Kidney capillary endothelial cell (primary cell): ENCODE measurements around the gene TOM1L2.
"Not testable (repeated sequence)": the region's sequence is repeated elsewhere in the genome, so short reads cannot be mapped to it uniquely, and the experiment has no call there.

Source experiments
- DNase-seq: peaks from one replicate; pipeline ENCODE4 v3.0.0-alpha.2; 2018; ENCODE audit warnings: low spot score

The TOM1L2 gene

GRCh38 chr17:17924131-17924856 lies 47.9 kb downstream of the TOM1L2 start:
- no peak for DNase-seq

- no peak for DNase-seq
Measured at GRCh38 chr17:17922070-17922614, 50.1 kb downstream of the TOM1L2 start.

DNA sequence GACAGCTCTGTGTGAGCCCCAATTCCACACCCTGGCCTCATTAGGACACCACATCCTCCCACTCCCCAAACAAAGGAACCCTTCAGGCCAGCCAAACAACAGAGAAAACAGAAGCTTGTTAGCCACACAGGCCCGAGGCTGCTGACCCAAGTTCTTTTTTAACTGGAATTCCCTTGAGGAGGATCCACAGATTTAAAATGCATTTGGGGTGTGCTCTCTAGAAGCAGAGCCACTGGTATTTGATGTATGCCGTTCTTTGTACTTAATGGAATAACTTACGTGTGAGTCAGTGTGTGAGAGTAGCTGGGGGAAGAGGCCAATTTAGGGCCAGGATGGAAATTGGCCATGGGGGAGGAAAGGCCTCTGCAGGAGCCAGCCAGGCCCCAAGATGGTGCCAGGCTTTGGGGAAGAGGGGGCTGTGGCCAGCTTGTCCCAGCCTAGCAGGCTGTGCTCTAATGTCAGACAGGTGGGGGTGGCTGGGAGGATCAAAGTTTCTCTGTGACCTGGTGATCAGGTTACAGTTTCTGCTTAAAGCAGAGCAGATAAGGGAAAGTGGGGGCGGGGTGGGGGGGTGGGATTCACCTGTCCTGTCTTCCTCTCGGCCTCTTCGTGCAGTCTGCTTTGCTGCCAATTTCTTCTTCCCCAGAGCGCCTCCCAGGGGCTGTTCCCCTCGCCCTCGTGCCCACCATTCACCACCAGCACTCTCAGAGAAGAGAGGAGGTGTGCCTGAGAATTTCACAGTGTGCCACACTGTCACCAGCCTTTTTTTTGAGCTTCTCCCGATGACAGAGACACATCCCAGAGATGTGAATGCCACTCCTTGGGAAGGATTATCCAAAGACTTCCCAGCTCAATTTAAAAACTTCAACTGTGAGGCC lies 50.8 kb downstream of the TOM1L2 start:
- peak; percentile 80 for DNase-seq

GRCh38 chr17:17919169-17920107 lies 52.8 kb downstream of the TOM1L2 start:
- DNase-seq = peak; percentile 75

GRCh38 chr17:17917394-17917793 lies 54.8 kb downstream of the TOM1L2 start:
- no peak for DNase-seq

DNA sequence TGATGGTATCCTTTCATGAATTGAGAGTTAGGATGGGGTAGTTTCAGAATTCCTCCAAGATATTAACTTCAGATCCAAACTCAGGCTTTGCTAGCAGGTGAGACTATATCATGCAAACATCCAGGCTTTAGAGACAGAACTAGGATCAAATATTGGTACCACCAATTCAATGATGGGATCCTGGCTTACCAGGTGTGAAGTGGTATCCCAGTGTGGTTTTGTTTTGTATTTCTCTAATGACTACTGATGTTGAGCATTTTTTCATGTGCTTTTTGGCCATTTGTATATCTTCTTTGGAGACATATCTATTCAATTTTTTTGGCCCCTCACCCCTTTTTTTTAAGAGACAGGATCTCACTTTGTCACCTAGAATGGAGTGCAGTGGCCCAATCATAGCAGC lies 57.0 kb downstream of the TOM1L2 start:
- no peak for DNase-seq

DNA sequence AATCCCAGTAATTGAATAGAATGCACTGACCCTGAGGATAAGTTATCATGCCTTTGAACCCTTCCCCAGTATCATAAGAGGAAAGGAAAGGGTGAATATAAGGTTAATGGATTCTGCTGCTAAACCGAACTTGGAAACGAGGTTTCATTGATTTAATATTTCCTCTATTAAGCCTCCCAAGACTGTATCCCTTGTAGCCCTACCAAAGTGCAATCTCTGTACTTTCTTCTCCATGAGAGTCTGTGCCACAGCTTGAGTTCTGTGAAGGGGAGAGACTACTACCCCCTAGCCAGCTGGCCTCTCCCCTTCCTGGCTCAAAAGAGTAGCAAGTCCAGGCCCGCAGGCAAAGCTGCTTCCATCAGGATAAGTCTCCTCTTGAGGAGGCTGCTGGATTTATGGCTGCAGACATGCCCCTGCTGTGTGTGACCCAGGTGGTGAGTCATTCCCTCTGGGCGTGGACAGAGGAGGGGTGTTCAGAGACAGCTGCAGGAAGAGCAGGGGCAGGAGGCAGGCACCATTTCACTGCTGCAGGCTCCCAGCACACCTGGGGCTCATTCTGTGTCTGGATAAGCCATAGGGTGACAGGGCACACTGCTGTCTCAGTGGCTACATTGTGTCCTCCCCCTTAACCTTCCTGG lies 58.4 kb downstream of the TOM1L2 start:
- peak; percentile 65 for DNase-seq

DNA sequence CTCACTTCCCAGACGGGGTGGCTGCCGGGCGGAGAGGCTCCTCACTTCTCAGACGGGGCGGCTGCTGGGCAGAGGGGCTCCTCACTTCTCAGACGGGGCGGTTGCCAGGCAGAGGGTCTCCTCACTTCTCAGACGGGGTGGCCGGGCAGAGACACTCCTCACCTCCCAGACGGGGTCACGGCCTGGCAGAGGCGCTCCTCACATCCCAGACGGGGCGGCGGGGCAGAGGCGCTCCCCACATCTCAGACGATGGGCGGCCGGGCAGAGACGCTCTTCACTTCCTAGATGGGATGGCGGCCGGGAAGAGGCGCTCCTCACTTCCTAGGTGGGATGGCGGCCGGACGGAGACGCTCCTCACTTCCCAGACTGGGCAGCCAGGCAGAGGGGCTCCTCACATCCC lies 59.9 kb downstream of the TOM1L2 start:
- not testable (repeated sequence) for DNase-seq

DNA sequence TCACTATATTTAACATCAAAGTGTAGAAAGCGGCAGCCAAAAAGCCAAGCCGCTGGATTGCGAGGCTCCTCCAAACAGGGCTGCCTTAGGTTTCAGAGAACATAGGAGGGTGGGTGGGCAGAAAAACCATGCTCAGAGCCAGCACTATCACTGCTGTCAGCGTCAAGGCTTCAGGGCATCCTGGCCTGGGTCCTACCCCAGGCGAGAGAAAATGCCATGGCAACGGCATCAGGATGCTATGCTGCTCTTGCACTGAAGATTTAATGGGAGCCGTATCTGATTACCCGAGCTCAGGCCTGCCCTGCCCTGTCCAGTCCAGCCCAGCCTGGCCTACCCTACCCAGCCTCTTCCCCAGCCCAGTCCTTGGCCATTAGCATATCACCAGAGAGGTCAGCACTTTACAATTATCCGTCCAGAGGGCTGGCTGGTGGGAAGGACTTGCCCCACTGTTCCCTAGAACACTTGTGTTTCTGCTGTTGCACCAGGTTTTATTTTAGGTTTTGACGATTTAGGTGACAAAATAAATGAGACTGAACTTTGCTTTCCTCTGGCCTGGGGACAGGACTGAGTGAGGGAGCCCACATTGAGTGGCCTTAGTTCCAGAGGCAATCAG lies 61.1 kb downstream of the TOM1L2 start:
- DNase-seq = no peak

- DNase-seq = no peak
Measured at GRCh38 chr17:17910060-17910459, 62.1 kb downstream of the TOM1L2 start.

- DNase-seq = no peak
Measured at GRCh38 chr17:17909078-17909477, 63.1 kb downstream of the TOM1L2 start.

GRCh38 chr17:17907469-17907868 lies 64.7 kb downstream of the TOM1L2 start:
- no peak for DNase-seq

DNA sequence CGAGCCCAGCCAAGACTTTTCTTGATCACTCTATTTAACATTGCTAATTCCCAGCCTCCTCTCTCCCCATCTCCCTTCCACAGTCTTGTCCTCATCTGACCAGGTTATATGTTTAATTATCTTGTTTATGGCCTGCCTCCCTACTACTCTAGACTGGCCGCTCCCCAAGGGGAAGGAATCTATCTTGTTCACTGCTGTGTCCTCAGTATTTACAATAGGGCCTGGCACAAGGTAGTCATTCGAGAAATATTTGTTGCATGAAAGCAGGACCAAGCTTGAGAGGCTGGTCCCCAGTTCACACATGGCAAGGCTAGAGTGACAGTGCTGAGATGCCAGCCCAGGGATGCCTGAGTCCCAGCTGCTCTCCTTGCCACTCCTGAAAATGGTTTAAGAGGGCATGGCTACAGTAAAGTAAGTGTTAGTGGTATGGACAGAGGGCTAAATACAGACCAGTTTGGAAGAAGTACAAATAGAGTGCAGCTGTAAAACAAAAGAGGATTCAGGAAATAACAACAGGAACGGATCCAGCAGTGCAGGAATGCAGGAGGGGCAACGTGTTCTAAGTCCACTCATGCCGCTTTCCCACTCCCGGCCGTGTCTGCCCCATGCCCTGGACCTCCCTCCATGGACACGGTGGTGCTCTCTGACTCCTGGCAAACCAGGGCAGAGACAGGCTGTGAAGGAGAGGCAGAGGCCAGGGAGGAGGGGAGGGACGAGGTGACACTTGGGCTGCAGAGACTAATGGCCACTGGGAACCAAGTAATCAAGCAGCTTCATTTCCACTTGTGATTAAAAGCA lies 65.6 kb downstream of the TOM1L2 start:
- no peak for DNase-seq

GRCh38 chr17:17905036-17905320 lies 67.2 kb downstream of the TOM1L2 start:
- DNase-seq = no peak

GRCh38 chr17:17904166-17905035 lies 67.8 kb downstream of the TOM1L2 start:
- DNase-seq = no peak

DNA sequence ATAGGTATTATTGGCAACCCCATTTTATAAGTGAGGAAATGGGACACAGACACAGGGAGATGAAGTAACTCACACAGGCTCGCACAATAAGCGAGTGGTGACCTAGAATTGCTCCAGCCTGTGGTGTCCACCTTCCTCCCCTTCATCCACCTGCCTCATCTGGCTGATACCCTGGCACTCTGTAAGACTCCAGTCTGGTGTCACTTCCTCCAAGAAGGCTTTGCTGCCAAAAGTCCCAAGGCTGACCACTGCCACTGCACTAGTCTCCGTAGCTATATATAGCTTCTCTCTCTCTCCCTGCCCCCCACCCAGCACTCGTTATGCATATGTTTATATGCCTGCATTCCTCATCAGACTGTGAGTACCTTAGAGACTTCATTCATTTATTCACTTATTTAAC lies 69.3 kb downstream of the TOM1L2 start:
- DNase-seq = no peak

DNA sequence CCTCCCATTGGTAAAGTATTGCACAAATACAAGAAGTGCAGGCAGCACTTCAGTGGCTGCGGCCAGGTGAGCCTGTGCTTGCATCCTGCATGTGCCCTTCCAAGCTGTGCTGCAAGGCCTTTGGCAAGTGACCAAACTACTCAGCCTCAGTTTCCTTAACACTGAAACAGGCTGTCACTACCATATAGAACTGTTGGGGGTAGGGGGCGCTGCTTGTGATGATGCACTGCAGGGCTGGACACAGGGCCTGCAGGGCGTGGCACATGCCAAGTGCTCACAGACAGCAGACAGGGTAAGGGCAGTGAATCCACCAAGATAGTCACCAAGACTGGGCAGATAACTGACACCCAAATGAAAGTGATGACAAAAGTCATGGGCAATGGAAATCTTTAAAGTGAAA lies 69.8 kb downstream of the TOM1L2 start:
- DNase-seq = no peak

DNA sequence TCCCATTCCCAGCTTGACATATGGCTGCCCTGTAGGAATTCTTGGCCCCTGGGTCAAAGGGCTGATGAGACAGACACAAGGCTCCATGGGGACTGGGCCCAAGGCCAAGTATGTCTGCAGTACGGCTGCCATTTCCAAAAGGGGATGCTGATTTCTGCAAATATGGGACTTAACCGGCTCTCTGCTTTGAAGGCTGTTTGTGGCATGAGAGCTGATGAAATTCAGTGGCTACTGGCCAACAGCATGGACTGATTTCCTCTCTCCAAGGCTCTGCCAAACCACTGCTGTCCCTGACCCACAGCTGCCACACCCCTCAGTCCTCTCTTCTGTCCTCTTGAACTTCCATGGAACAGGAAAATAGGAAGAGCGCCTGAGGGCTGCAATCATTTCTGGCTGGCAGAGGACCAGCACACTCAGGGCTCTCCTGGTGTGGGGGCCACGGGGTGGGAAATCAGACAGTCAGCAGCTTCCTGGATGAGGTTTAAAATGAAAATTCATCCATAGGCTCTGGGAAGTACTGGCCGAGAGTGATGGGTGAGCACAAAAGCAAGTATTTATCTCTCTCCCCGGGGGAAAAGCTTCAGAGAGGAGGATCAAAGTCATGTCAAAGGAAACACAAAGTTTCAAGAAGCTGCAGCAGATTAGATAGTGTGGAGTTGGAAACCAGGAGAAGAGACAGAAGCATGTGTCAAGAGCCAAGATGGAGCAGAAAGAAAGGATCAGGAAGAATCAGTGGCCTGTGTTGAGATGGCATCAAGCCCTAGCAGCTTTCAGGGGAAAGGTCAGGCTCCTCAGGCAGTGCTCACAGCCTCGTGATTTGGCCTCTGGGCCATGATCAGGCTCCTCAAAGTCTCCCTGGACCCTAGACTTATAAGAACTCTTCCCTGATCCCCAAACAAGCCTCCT lies 71.3 kb downstream of the TOM1L2 start:
- DNase-seq = peak; percentile 83
